ENCODE data around the gene RPRM. TPM values are rescaled to one million over a fixed set of nuclear protein-coding genes. Genes with fewer than 3 reads are reported as not detected.
A peak's percentile ranks its signal among the peaks of the same experiment; 100 is the strongest.

RPRM gene
- under 1 TPM in 2 of 6 donors, not detected in 4; 0.60 to 0.84 TPM for total RNA-seq

DNA sequence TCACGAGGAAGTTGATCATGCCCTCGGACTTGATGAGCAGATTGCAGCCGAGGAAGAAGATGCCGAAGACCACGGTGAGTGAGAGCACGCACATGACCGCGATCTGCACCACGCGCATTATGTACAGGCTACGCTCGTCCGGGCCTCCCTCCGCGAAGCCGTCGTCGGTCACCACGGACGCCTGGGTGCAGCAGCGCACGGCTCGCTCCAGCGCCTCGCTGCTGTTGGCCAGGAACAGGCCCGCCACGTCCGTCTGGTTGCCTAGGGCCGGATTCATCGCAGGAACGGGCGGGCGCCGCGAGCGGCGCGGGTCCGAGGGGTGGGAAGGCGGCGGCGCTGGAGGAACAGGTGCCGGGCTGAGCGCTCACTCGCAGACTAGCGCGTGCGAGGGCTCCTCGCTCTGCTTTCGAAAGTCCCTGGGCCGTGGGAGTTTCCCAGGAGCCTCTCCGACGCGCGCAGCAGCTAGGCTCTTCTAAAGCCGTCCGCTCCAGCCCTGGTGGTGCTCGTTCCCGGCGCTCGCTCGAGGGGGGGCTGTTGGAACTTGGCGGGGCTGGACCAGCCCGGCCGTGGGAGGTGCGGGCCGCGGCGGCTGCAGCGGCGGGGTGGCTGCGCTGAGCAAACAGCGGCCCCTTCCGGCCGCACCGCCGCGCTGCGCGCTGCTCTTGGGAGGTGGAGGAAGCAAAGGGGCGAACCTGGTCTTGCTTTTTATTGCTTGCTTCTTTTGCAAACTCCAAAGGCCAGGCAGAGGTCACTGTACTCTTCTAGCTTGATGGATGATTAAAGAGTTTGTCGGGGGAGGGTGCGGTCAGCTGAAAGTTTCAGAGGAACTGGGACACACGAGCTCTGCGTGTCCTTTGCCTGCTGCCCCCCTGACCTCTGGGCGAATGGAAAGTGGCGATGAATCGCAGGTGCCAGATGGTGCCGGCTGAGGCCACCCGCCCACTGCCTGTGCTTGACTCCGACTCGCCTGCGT lies at the start of gene RPRM:
TSS of gene RPRM (minus strand) at position 474 of the 973 bp plus-strand sequence. CDS start at position 277, 197 bp downstream.
- WGBS, 2 donors: 2 to 3% methylated on average over 13 to 43 of the region's 93 CpGs
- H3K9me3 ChIP-seq: no peaks in the 10 kb centered on the region
- H3K27me3 ChIP-seq: peaks cover 0 to 21% (median 10%) of the 10 kb centered on the region in 4 donors
- H3K4me1 ChIP-seq: peaks cover 17 to 29% (median 24%) of the 10 kb centered on the region in 4 donors
- TF ChIP-seq POLR2A (IDR thresholded peaks at IDR 0.05): no peak
- TF ChIP-seq, protein P1, sequence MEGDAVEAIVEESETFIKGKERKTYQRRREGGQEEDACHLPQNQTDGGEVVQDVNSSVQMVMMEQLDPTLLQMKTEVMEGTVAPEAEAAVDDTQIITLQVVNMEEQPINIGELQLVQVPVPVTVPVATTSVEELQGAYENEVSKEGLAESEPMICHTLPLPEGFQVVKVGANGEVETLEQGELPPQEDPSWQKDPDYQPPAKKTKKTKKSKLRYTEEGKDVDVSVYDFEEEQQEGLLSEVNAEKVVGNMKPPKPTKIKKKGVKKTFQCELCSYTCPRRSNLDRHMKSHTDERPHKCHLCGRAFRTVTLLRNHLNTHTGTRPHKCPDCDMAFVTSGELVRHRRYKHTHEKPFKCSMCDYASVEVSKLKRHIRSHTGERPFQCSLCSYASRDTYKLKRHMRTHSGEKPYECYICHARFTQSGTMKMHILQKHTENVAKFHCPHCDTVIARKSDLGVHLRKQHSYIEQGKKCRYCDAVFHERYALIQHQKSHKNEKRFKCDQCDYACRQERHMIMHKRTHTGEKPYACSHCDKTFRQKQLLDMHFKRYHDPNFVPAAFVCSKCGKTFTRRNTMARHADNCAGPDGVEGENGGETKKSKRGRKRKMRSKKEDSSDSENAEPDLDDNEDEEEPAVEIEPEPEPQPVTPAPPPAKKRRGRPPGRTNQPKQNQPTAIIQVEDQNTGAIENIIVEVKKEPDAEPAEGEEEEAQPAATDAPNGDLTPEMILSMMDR (IDR thresholded peaks at IDR 0.05): peak; percentile 64 to 90 (median 83)
- no peaks in the 10 kb centered on the region for H3K36me3 ChIP-seq
- no peak within 1 kb of the TSS for H3K27ac ChIP-seq
- peak; percentile 66 to 96 for DNase-seq
- peak within 1 kb of the TSS; percentile 43 to 60 (median 56) for H3K4me3 ChIP-seq
- ATAC-seq (ENCODE audit: low FRiP score in 2 of 2): peak; percentile 91 to 95

DNA sequence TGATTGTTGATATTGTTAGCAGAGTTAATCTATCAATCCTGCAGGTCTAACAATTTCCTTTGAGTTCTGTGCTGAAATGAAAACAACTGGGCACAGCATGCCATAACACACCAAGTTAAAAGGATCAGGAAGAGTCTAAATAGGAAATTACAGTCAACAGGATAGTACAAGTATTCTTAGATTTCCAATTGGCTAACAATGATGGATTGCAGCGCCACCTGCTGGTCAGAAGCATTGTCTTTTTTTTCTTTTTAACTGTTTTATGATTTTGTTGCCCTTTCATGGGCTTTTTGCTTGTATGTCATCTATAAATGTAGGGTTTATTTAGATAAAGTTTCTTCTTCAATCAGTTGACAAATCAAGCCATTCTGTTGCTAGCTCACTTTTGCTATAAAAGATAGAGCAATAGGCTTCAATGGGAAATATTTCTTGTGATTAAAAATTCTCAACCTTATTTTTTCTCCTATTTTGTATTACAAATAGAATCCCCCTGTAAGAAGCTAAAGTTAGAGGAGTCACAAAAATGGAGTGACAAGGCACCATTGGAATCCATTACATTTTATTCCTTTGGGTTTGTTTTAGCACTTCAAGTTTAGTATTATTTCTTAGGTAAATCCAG lies 40.8 kb upstream of the RPRM start:
- ATAC-seq (ENCODE audit: low FRiP score in 2 of 2) (peak in 1 of 2 donors; percentile 55), DNase-seq (no peak)
- TF ChIP-seq, protein P1 (IDR thresholded peaks at IDR 0.05): peak; percentile 31 to 67 (median 50)
- no peak for TF ChIP-seq EP300 (IDR thresholded peaks at IDR 0.05)
- no peak for TF ChIP-seq POLR2AphosphoS5 (IDR thresholded peaks at IDR 0.05)
- no peak for TF ChIP-seq POLR2A (IDR thresholded peaks at IDR 0.05)
- no peak overlapping the region for H3K27ac ChIP-seq
- no peak overlapping the region for H3K4me3 ChIP-seq
- no peaks in the 10 kb centered on the region for H3K36me3 ChIP-seq
- no peaks in the 10 kb centered on the region for H3K9me3 ChIP-seq
- no peaks in the 10 kb centered on the region for H3K4me1 ChIP-seq
- 0% methylated on average over 1 of the region's 1 CpG for WGBS, 2 donors
- no peaks in the 10 kb centered on the region for H3K27me3 ChIP-seq

DNA sequence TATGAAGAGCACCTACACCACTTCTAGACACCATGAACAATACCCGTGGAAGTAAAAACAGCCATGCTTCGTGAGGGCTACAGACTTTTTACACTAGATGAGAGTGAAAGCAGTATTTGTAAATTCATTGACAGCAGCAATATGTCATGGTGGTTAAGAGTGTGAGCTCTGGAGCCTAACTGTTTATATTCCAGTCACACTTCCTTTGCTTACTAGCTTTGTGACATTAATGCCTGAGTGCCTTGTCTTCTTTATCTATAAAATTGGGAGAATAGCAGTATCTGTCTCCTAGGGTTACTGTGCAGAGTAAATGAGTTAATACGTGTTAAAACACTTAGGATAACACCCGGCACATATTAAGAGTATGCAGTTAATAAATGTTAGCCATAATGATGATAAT lies 33.8 kb upstream of the RPRM start:
- no peak overlapping the region for H3K4me3 ChIP-seq
- no peak for ATAC-seq (ENCODE audit: low FRiP score in 2 of 2)
- no peaks in the 10 kb centered on the region for H3K9me3 ChIP-seq
- 58 to 63% methylated on average over 4 of the region's 4 CpGs for WGBS, 2 donors
- H3K36me3 ChIP-seq: no peaks in the 10 kb centered on the region
- TF ChIP-seq POLR2AphosphoS5 (IDR thresholded peaks at IDR 0.05): no peak
- TF ChIP-seq, protein P1 (IDR thresholded peaks at IDR 0.05): no peak
- no peak for TF ChIP-seq POLR2A (IDR thresholded peaks at IDR 0.05)
- TF ChIP-seq EP300 (IDR thresholded peaks at IDR 0.05): no peak
- no peaks in the 10 kb centered on the region for H3K4me1 ChIP-seq
- no peak for DNase-seq
- H3K27me3 ChIP-seq: no peaks in the 10 kb centered on the region
- no peak overlapping the region for H3K27ac ChIP-seq

DNA sequence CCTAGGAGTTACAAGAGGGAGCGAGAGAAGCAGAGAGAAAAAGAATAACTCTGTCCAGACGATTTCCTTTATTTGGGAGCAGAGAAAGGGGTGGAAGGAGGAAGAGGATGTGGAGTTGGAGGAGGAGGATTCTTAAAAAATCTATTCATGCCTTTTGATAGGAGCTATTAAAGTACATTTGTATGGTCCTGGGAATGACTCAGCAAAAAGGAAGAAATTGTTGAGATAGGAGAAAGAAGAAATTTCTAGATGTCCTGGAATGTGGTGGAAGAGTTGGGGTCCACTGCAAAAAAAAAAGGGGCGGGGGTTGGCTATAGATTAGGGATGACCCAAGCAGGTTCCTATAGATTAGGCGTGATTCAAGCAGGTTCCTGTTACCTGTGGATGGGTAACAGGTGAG lies 32.4 kb upstream of the RPRM start:
- no peaks in the 10 kb centered on the region for H3K4me1 ChIP-seq
- ATAC-seq (ENCODE audit: low FRiP score in 2 of 2) (no peak), DNase-seq (no peak)
- no peaks in the 10 kb centered on the region for H3K36me3 ChIP-seq
- H3K27me3 ChIP-seq: no peaks in the 10 kb centered on the region
- WGBS, 2 donors: 73 to 88% methylated on average over 4 of the region's 4 CpGs
- H3K27ac ChIP-seq: no peak overlapping the region
- no peak for TF ChIP-seq EP300 (IDR thresholded peaks at IDR 0.05)
- TF ChIP-seq, protein P1 (IDR thresholded peaks at IDR 0.05): no peak
- no peak for TF ChIP-seq POLR2A (IDR thresholded peaks at IDR 0.05)
- TF ChIP-seq POLR2AphosphoS5 (IDR thresholded peaks at IDR 0.05): no peak
- H3K4me3 ChIP-seq: no peak overlapping the region
- H3K9me3 ChIP-seq: no peaks in the 10 kb centered on the region
